Left lung (tissue), 14 donors: ENCODE data around the gene LAMA1. TPM values are rescaled to one million over a fixed set of nuclear protein-coding genes. Genes with fewer than 3 reads are reported as not detected.

Experiments
- ATAC-seq: fragments of 200-7000 bp; cut with Tn5 transposase; one replicate; pipeline ENCODE4 v1.9.1; 2020; ENCODE audit warnings: moderate library complexity
- DNase-seq, 4 donors: peaks; one replicate each; pipeline ENCODE4 v3.0.0-alpha.2; 2013 to 2020
- H3K27ac ChIP-seq, 2 donors: fragments of 200-600 bp; sonication (generic) in 1 of 2; one replicate each; pipeline versions ENCODE4 v1.5.0 to v1.8.0; 2020 to 2021
- H3K27me3 ChIP-seq, 2 donors: fragments of 200-600 bp; sonication (generic) in 1 of 2; one replicate each; pipeline versions ENCODE4 v1.5.0 to v1.8.0; 2020 to 2021
- H3K36me3 ChIP-seq, 2 donors: fragments of 200-600 bp; sonication (generic) in 1 of 2; one replicate each; pipeline versions ENCODE4 v1.5.0 to v1.8.0; 2020 to 2021
- H3K4me1 ChIP-seq, 2 donors: fragments of 200-600 bp; one replicate each; pipeline ENCODE4 v1.8.0; 2021
- H3K4me3 ChIP-seq, 2 donors: fragments of 200-600 bp; sonication (generic) in 1 of 2; one replicate each; pipeline versions ENCODE4 v1.5.0 to v1.8.0; 2020 to 2021; ENCODE audit warnings: mild to moderate bottlenecking in 1 of 2
- H3K9me3 ChIP-seq, 2 donors: fragments of 200-600 bp; sonication (generic) in 1 of 2; one replicate each; pipeline versions ENCODE4 v1.5.0 to v1.8.0; 2020 to 2021
- intact Hi-C, 2 donors: fragments of 100-400 bp; cut with DNase I; formaldehyde crosslinking; loops; one replicate each; pipeline versions ENCODE4 v1.11.2 to v1.14.2; 2022
- long read RNA-seq, 12 donors: library from polyadenylated mRNA in 2 of 12; unstranded in 2 of 12; transcript quantifications; one replicate each; pipeline ENCODE4 v2.0.0 and lab custom pipeline, GENCODE V29; 2019 to 2026
- polyA plus RNA-seq, 6 donors: library from polyadenylated mRNA; unstranded; fragments of 120-200 nt; gene quantifications; one replicate each; pipeline ENCODE4 v1.2.1, GENCODE V29; 2013; ENCODE audit not compliant: insufficient read length in 6 of 6
- total RNA-seq, 2 donors: library from RNA; stranded (reverse); fragmentation: NEBNext Ultra II Directional; extraction: Animal tissue kit (Norgen Biotek cat#: 25700); gene quantifications; one replicate each; pipeline ENCODE4 v1.2.1, GENCODE V29; 2021
- TF ChIP-seq, protein P1 (sequence below), 2 donors: fragments of 200-600 bp; sonication (generic) in 1 of 2; IDR thresholded peaks; one replicate each; pipeline versions ENCODE4 v1.5.0 to v1.8.0; 2021; ENCODE audit warnings: antibody characterized with exemption in 2 of 2
- donor health status: DM: no; HTN: yes; CAD: no.
- donor health status: DM: no; HTN: no; CAD: no.

LAMA1 gene, protein sequence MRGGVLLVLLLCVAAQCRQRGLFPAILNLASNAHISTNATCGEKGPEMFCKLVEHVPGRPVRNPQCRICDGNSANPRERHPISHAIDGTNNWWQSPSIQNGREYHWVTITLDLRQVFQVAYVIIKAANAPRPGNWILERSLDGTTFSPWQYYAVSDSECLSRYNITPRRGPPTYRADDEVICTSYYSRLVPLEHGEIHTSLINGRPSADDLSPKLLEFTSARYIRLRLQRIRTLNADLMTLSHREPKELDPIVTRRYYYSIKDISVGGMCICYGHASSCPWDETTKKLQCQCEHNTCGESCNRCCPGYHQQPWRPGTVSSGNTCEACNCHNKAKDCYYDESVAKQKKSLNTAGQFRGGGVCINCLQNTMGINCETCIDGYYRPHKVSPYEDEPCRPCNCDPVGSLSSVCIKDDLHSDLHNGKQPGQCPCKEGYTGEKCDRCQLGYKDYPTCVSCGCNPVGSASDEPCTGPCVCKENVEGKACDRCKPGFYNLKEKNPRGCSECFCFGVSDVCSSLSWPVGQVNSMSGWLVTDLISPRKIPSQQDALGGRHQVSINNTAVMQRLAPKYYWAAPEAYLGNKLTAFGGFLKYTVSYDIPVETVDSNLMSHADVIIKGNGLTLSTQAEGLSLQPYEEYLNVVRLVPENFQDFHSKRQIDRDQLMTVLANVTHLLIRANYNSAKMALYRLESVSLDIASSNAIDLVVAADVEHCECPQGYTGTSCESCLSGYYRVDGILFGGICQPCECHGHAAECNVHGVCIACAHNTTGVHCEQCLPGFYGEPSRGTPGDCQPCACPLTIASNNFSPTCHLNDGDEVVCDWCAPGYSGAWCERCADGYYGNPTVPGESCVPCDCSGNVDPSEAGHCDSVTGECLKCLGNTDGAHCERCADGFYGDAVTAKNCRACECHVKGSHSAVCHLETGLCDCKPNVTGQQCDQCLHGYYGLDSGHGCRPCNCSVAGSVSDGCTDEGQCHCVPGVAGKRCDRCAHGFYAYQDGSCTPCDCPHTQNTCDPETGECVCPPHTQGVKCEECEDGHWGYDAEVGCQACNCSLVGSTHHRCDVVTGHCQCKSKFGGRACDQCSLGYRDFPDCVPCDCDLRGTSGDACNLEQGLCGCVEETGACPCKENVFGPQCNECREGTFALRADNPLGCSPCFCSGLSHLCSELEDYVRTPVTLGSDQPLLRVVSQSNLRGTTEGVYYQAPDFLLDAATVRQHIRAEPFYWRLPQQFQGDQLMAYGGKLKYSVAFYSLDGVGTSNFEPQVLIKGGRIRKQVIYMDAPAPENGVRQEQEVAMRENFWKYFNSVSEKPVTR (N-terminal part only)
- total RNA-seq (1 to 10 TPM; 2.4 to 4.7 TPM), polyA plus RNA-seq (10 to 100 TPM in 5 of 6 donors, 1 to 10 TPM in 1; 7.8 to 22.9 (median 13.3) TPM)
- long read RNA-seq, donor 1: 0 reads
- long read RNA-seq, donor 2: 0 reads
- long read RNA-seq, donor 3: 0 reads
- long read RNA-seq, donor 4, partial matches to known transcripts: 0 of 1 reads
- long read RNA-seq, donor 4, other reads (novel, unspliced or antisense): 1 of 1 reads
- long read RNA-seq, donor 5: 0 reads
- long read RNA-seq, donor 6, partial matches to known transcripts: 0 of 1 reads
- long read RNA-seq, donor 6, other reads (novel, unspliced or antisense): 0 of 1 reads
- long read RNA-seq, donor 7: 0 reads
- long read RNA-seq, donor 8: 0 reads
- long read RNA-seq, donor 9, partial matches to known transcripts: 0 of 1 reads
- long read RNA-seq, donor 9, other reads (novel, unspliced or antisense): 0 of 1 reads
- long read RNA-seq, donor 10, partial matches to known transcripts: 0 of 1 reads
- long read RNA-seq, donor 10, other reads (novel, unspliced or antisense): 1 of 1 reads
- long read RNA-seq, donor 11: 0 reads
- long read RNA-seq, donor 12: 0 reads

- peak; percentile 87 for ATAC-seq
- H3K36me3 ChIP-seq: no peaks in the 10 kb centered on the region
- peak within 1 kb of the TSS; percentile 40 to 42 for H3K4me3 ChIP-seq
- TF ChIP-seq, protein P1, sequence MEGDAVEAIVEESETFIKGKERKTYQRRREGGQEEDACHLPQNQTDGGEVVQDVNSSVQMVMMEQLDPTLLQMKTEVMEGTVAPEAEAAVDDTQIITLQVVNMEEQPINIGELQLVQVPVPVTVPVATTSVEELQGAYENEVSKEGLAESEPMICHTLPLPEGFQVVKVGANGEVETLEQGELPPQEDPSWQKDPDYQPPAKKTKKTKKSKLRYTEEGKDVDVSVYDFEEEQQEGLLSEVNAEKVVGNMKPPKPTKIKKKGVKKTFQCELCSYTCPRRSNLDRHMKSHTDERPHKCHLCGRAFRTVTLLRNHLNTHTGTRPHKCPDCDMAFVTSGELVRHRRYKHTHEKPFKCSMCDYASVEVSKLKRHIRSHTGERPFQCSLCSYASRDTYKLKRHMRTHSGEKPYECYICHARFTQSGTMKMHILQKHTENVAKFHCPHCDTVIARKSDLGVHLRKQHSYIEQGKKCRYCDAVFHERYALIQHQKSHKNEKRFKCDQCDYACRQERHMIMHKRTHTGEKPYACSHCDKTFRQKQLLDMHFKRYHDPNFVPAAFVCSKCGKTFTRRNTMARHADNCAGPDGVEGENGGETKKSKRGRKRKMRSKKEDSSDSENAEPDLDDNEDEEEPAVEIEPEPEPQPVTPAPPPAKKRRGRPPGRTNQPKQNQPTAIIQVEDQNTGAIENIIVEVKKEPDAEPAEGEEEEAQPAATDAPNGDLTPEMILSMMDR (IDR thresholded peaks at IDR 0.05): no peak
- H3K27me3 ChIP-seq: peaks cover 37 to 72% of the 10 kb centered on the region in 2 donors
- intact Hi-C loops: no loop called here
- H3K4me1 ChIP-seq: peaks cover 15 to 22% of the 10 kb centered on the region in 2 donors
- peak in 3 of 4 donors; percentile 19 to 81 (median 34) for DNase-seq
- H3K9me3 ChIP-seq: no peaks in the 10 kb centered on the region
- H3K27ac ChIP-seq: no peak within 1 kb of the TSS
These were observed at the start of gene LAMA1 for GRCh38 chr18:7117390-7118355. TSS of gene LAMA1 (minus strand) at chr18:7117797. CDS start at chr18:7117720, 77 bp downstream.

- H3K9me3 ChIP-seq: no peaks in the 10 kb centered on the region
- no peak overlapping the region for H3K4me3 ChIP-seq
- no peaks in the 10 kb centered on the region for H3K4me1 ChIP-seq
- intact Hi-C loops: no loop called here
- no peaks in the 10 kb centered on the region for H3K27me3 ChIP-seq
- no peak for ATAC-seq
- DNase-seq: no peak
- no peak overlapping the region for H3K27ac ChIP-seq
- H3K36me3 ChIP-seq: no peaks in the 10 kb centered on the region
- TF ChIP-seq, protein P1 (IDR thresholded peaks at IDR 0.05): no peak
These were observed 48.3 kb upstream of the LAMA1 start for GRCh38 chr18:7165846-7166393.

- no peaks in the 10 kb centered on the region for H3K27me3 ChIP-seq
- TF ChIP-seq, protein P1 (IDR thresholded peaks at IDR 0.05): no peak
- no peak overlapping the region for H3K4me3 ChIP-seq
- no peaks in the 10 kb centered on the region for H3K9me3 ChIP-seq
- DNase-seq (peak in 2 of 4 donors; percentile 5 to 34), ATAC-seq (peak; percentile 67)
- intact Hi-C loops: no loop called here
- H3K36me3 ChIP-seq: no peaks in the 10 kb centered on the region
- no peak overlapping the region for H3K27ac ChIP-seq
- H3K4me1 ChIP-seq: no peaks in the 10 kb centered on the region
These were observed 46.9 kb upstream of the LAMA1 start for GRCh38 chr18:7164323-7165004.
